Measurements from ENCODE around the gene MAP4K4.

DNA sequence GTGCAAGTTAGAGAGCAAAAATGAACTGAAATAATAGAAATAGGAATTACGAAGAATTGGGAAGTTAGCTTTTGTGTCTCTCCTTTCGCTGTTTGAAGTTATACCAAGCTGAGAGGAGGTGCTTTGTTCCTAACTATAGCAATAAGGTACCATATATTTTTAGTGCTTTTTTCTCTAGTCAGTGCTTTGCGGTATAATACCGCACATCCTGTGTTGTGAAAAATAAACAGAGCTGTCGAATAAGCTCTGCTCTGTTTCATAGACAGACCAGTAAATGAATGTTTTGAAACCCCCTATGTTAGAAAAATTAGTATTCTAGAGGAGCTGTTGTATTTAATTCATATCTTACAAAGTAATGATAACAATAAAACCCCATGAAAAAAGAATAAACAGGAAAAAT lies 130.8 kb downstream of the MAP4K4 start:
- TF ChIP-seq CTCF (conservative IDR thresholded peaks at IDR 0.05; ENCODE audit: low read length) (no peak), EZH2phosphoT487 (IDR thresholded peaks at IDR 0.05; ENCODE audit: borderline replicate concordance, low read depth, low read length) (no peak)
